Measurements from ENCODE around the gene HSP90AA1.
"Not testable (repeated sequence)": the region's sequence is repeated elsewhere in the genome, so short reads cannot be mapped to it uniquely, and the experiment has no call there.

Gene HSP90AA1

GRCh38 chr14:102094101-102094500, 7.3 kb upstream of the HSP90AA1 start:
- no peak for DNase-seq (ENCODE audit: low spot score)

GRCh38 chr14:102092806-102093205, 6.0 kb upstream of the HSP90AA1 start:
- DNase-seq (ENCODE audit: low spot score) = no peak

GRCh38 chr14:102090713-102091112, 3.9 kb upstream of the HSP90AA1 start:
- no peak for DNase-seq (ENCODE audit: low spot score)

- DNase-seq (ENCODE audit: low spot score) = no peak
Measured at GRCh38 chr14:102089621-102090343, 2.9 kb upstream of the HSP90AA1 start.

- no peak for DNase-seq (ENCODE audit: low spot score)
Measured at GRCh38 chr14:102088012-102088792, 1.4 kb upstream of the HSP90AA1 start.

GRCh38 chr14:102087762-102088011, 843 bp upstream of the HSP90AA1 start:
- no peak for DNase-seq (ENCODE audit: low spot score)

GRCh38 chr14:102086709-102086971, 204 bp downstream of the HSP90AA1 start:
- DNase-seq (ENCODE audit: low spot score) = peak; percentile 26

GRCh38 chr14:102085948-102086708, 716 bp downstream of the HSP90AA1 start:
- peak; percentile 58 for DNase-seq (ENCODE audit: low spot score)

- no peak for DNase-seq (ENCODE audit: low spot score)
Measured at GRCh38 chr14:102085488-102085887, 1.4 kb downstream of the HSP90AA1 start.

GRCh38 chr14:102084931-102085330, 1.9 kb downstream of the HSP90AA1 start:
- no peak for DNase-seq (ENCODE audit: low spot score)

- not testable (repeated sequence) for DNase-seq (ENCODE audit: low spot score)
Measured at GRCh38 chr14:102084522-102084921, 2.3 kb downstream of the HSP90AA1 start.

GRCh38 chr14:102081231-102082080, 5.4 kb downstream of the HSP90AA1 start:
- DNase-seq (ENCODE audit: low spot score) = no peak

GRCh38 chr14:102080183-102081080, 6.4 kb downstream of the HSP90AA1 start:
- no peak for DNase-seq (ENCODE audit: low spot score)

GRCh38 chr14:102079700-102079979, 7.2 kb downstream of the HSP90AA1 start:
- DNase-seq (ENCODE audit: low spot score) = no peak

- DNase-seq (ENCODE audit: low spot score) = no peak
Measured at GRCh38 chr14:102078831-102079699, 7.8 kb downstream of the HSP90AA1 start.

- not testable (repeated sequence) for DNase-seq (ENCODE audit: low spot score)
Measured at GRCh38 chr14:102078361-102078791, 8.5 kb downstream of the HSP90AA1 start.

GRCh38 chr14:102077382-102077709, 9.5 kb downstream of the HSP90AA1 start:
- DNase-seq (ENCODE audit: low spot score) = no peak

- no peak for DNase-seq (ENCODE audit: low spot score)
Measured at GRCh38 chr14:102075155-102075554, 11.7 kb downstream of the HSP90AA1 start.

- DNase-seq (ENCODE audit: low spot score) = no peak
Measured at GRCh38 chr14:102074415-102074964, 12.4 kb downstream of the HSP90AA1 start.

- peak; percentile 35 for DNase-seq (ENCODE audit: low spot score)
Measured at GRCh38 chr14:102071283-102071998, 15.4 kb downstream of the HSP90AA1 start.

Data from AG08395 (cell line).